ENCODE measurements around the gene FAHD1. TPM values are rescaled to one million over a fixed set of nuclear protein-coding genes. Genes with fewer than 3 reads are reported as not detected.

The FAHD1 gene
- total and polyA plus RNA-seq, 9 of the 15 experiments (the other 6 are each of a cell fraction or from before 2014, with no cell fraction given), result 2.2 to 20.9 (median 10.7) TPM

DNA sequence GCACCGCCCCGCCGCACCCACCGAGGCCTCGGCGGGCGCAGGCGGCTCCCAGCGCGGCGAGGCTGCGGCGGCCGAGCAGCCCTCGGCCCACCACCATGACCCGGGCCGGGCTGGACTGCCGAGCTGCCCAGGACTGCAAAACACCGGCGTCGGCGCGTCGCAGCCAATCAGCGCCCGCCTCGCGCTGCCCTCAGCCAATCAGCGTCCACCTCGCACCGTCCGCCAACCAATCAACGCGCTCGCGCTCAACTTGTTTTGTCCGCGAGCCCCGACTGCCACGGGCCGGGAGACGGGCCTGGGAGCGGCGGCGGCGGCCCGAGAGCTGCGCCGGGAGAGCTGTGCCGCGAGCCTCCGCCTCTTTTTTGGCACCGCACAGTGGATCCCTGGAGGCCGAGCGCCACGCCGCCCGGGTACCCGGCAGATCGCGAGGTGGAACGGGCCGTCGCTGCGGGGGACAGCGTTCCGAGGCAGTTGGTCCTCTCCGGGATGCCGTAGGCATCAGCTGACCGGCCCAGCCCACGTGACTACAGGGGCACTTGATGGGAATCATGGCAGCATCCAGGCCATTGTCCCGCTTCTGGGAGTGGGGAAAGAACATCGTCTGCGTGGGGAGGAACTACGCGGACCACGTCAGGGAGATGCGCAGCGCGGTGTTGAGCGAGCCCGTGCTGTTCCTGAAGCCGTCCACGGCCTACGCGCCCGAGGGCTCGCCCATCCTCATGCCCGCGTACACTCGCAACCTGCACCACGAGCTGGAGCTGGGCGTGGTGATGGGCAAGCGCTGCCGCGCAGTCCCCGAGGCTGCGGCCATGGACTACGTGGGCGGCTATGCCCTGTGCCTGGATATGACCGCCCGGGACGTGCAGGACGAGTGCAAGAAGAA is at the start of gene FAHD1, which contains the start of gene HAGH (continued):
- TF ChIP-seq, protein P1, sequence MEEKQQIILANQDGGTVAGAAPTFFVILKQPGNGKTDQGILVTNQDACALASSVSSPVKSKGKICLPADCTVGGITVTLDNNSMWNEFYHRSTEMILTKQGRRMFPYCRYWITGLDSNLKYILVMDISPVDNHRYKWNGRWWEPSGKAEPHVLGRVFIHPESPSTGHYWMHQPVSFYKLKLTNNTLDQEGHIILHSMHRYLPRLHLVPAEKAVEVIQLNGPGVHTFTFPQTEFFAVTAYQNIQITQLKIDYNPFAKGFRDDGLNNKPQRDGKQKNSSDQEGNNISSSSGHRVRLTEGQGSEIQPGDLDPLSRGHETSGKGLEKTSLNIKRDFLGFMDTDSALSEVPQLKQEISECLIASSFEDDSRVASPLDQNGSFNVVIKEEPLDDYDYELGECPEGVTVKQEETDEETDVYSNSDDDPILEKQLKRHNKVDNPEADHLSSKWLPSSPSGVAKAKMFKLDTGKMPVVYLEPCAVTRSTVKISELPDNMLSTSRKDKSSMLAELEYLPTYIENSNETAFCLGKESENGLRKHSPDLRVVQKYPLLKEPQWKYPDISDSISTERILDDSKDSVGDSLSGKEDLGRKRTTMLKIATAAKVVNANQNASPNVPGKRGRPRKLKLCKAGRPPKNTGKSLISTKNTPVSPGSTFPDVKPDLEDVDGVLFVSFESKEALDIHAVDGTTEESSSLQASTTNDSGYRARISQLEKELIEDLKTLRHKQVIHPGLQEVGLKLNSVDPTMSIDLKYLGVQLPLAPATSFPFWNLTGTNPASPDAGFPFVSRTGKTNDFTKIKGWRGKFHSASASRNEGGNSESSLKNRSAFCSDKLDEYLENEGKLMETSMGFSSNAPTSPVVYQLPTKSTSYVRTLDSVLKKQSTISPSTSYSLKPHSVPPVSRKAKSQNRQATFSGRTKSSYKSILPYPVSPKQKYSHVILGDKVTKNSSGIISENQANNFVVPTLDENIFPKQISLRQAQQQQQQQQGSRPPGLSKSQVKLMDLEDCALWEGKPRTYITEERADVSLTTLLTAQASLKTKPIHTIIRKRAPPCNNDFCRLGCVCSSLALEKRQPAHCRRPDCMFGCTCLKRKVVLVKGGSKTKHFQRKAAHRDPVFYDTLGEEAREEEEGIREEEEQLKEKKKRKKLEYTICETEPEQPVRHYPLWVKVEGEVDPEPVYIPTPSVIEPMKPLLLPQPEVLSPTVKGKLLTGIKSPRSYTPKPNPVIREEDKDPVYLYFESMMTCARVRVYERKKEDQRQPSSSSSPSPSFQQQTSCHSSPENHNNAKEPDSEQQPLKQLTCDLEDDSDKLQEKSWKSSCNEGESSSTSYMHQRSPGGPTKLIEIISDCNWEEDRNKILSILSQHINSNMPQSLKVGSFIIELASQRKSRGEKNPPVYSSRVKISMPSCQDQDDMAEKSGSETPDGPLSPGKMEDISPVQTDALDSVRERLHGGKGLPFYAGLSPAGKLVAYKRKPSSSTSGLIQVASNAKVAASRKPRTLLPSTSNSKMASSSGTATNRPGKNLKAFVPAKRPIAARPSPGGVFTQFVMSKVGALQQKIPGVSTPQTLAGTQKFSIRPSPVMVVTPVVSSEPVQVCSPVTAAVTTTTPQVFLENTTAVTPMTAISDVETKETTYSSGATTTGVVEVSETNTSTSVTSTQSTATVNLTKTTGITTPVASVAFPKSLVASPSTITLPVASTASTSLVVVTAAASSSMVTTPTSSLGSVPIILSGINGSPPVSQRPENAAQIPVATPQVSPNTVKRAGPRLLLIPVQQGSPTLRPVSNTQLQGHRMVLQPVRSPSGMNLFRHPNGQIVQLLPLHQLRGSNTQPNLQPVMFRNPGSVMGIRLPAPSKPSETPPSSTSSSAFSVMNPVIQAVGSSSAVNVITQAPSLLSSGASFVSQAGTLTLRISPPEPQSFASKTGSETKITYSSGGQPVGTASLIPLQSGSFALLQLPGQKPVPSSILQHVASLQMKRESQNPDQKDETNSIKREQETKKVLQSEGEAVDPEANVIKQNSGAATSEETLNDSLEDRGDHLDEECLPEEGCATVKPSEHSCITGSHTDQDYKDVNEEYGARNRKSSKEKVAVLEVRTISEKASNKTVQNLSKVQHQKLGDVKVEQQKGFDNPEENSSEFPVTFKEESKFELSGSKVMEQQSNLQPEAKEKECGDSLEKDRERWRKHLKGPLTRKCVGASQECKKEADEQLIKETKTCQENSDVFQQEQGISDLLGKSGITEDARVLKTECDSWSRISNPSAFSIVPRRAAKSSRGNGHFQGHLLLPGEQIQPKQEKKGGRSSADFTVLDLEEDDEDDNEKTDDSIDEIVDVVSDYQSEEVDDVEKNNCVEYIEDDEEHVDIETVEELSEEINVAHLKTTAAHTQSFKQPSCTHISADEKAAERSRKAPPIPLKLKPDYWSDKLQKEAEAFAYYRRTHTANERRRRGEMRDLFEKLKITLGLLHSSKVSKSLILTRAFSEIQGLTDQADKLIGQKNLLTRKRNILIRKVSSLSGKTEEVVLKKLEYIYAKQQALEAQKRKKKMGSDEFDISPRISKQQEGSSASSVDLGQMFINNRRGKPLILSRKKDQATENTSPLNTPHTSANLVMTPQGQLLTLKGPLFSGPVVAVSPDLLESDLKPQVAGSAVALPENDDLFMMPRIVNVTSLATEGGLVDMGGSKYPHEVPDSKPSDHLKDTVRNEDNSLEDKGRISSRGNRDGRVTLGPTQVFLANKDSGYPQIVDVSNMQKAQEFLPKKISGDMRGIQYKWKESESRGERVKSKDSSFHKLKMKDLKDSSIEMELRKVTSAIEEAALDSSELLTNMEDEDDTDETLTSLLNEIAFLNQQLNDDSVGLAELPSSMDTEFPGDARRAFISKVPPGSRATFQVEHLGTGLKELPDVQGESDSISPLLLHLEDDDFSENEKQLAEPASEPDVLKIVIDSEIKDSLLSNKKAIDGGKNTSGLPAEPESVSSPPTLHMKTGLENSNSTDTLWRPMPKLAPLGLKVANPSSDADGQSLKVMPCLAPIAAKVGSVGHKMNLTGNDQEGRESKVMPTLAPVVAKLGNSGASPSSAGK (IDR thresholded peaks at IDR 0.05), result peak; percentile 91
- TF ChIP-seq FOXM1 (IDR thresholded peaks at IDR 0.05; ENCODE audit: low read depth) (peak; percentile 82), FOXM1 (CRISPR knock-in tag; IDR thresholded peaks at IDR 0.05; ENCODE audit: low read depth) (0 out of 2 replicates have a peak, but pooled peaks have one; percentile 63), NR4A1 (CRISPR knock-in tag; IDR thresholded peaks at IDR 0.05) (no peak), NR4A1 (tag; IDR thresholded peaks at IDR 0.05) (peak; percentile 59; the same call in 1 of the 2 replicates)
- TF ChIP-seq, protein P2, sequence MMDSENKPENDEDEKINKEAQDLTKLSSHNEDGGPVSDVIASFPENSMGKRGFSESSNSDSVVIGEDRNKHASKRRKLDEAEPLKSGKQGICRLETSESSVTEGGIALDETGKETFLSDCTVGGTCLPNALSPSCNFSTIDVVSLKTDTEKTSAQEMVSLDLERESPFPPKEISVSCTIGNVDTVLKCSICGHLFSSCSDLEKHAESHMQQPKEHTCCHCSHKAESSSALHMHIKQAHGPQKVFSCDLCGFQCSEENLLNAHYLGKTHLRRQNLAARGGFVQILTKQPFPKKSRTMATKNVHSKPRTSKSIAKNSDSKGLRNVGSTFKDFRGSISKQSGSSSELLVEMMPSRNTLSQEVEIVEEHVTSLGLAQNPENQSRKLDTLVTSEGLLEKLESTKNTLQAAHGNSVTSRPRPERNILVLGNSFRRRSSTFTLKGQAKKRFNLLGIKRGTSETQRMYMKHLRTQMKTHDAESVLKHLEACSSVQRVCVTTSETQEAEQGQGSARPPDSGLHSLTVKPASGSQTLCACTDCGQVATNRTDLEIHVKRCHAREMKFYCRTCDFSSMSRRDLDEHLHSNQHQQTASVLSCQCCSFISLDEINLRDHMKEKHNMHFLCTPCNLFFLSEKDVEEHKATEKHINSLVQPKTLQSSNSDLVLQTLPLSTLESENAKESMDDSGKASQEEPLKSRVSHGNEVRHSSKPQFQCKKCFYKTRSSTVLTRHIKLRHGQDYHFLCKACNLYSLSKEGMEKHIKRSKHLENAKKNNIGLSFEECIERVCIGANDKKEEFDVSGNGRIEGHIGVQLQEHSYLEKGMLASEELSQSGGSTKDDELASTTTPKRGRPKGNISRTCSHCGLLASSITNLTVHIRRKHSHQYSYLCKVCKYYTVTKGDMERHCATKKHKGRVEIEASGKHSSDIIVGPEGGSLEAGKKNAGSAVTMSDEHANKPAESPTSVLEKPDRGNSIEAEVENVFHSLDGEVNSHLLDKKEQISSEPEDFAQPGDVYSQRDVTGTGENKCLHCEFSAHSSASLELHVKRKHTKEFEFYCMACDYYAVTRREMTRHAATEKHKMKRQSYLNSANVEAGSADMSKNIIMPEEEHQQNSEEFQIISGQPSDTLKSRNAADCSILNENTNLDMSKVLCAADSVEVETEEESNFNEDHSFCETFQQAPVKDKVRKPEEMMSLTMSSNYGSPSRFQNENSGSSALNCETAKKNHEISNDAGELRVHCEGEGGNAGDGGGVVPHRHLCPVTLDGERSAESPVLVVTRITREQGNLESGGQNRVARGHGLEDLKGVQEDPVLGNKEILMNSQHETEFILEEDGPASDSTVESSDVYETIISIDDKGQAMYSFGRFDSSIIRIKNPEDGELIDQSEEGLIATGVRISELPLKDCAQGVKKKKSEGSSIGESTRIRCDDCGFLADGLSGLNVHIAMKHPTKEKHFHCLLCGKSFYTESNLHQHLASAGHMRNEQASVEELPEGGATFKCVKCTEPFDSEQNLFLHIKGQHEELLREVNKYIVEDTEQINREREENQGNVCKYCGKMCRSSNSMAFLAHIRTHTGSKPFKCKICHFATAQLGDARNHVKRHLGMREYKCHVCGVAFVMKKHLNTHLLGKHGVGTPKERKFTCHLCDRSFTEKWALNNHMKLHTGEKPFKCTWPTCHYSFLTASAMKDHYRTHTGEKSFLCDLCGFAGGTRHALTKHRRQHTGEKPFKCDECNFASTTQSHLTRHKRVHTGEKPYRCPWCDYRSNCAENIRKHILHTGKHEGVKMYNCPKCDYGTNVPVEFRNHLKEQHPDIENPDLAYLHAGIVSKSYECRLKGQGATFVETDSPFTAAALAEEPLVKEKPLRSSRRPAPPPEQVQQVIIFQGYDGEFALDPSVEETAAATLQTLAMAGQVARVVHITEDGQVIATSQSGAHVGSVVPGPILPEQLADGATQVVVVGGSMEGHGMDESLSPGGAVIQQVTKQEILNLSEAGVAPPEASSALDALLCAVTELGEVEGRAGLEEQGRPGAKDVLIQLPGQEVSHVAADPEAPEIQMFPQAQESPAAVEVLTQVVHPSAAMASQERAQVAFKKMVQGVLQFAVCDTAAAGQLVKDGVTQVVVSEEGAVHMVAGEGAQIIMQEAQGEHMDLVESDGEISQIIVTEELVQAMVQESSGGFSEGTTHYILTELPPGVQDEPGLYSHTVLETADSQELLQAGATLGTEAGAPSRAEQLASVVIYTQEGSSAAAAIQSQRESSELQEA (IDR thresholded peaks at IDR 0.05; ENCODE audit: low read depth), result peak; percentile 99

Measured in K562 (cell line).